ENCODE data around the gene CCN5. TPM values are rescaled to one million over a fixed set of nuclear protein-coding genes. Genes with fewer than 3 reads are reported as not detected.

The CCN5 gene
- total RNA-seq, 1 donor, result 520 TPM

- peaks cover 53% of the 10 kb centered on the region for H3K4me1 ChIP-seq (ENCODE audit: insufficient read depth, low read length)
- TF ChIP-seq CTCF (IDR thresholded peaks at IDR 0.05; ENCODE audit: extremely low read depth, low read depth, low read length), result no peak
- H3K27ac ChIP-seq (ENCODE audit: low read depth, low read length), result no peak overlapping the region
- no peak overlapping the region for H3K4me2 ChIP-seq (ENCODE audit: insufficient read depth, low read length)
- no peaks in the 10 kb centered on the region for H3K27me3 ChIP-seq (ENCODE audit: insufficient read depth, low read length)
- H3K4me3 ChIP-seq (ENCODE audit: insufficient read depth, low read length), result no peak overlapping the region
- H3K36me3 ChIP-seq (ENCODE audit: insufficient read depth, low read length), result no peaks in the 10 kb centered on the region
- peak overlapping the region; percentile 18 for H2AFZ ChIP-seq (ENCODE audit: low read length)
- no peak for DNase-seq (ENCODE audit: insufficient read length, low spot score, missing footprints)
- no peaks in the 10 kb centered on the region for H3K9me3 ChIP-seq (ENCODE audit: low read depth, low read length)
- no peaks in the 10 kb centered on the region for H4K20me1 ChIP-seq (ENCODE audit: insufficient read depth, low read length)
- no peaks in the 10 kb centered on the region for H3K79me2 ChIP-seq (ENCODE audit: insufficient read depth, low read length)
Observed at GRCh38 chr20:44698351-44698750, 16.8 kb upstream of the CCN5 start.

- H4K20me1 ChIP-seq (ENCODE audit: insufficient read depth, low read length), result no peaks in the 10 kb centered on the region
- no peak overlapping the region for H3K4me2 ChIP-seq (ENCODE audit: insufficient read depth, low read length)
Observed at GRCh38 chr20:44700306-44700705, 14.9 kb upstream of the CCN5 start.

GRCh38 chr20:44701118-44701857 is 13.9 kb upstream of the CCN5 start:
- H3K4me3 ChIP-seq (ENCODE audit: insufficient read depth, low read length), result no peak overlapping the region
- no peaks in the 10 kb centered on the region for H4K20me1 ChIP-seq (ENCODE audit: insufficient read depth, low read length)
- no peak for TF ChIP-seq CTCF (IDR thresholded peaks at IDR 0.05; ENCODE audit: extremely low read depth, low read depth, low read length)
- no peak for DNase-seq (ENCODE audit: insufficient read length, low spot score, missing footprints)
- no peak overlapping the region for H3K4me2 ChIP-seq (ENCODE audit: insufficient read depth, low read length)
- no peak overlapping the region for H2AFZ ChIP-seq (ENCODE audit: low read length)
- H3K27me3 ChIP-seq (ENCODE audit: insufficient read depth, low read length), result no peaks in the 10 kb centered on the region
- H3K27ac ChIP-seq (ENCODE audit: low read depth, low read length), result no peak overlapping the region
- peaks cover 53% of the 10 kb centered on the region for H3K4me1 ChIP-seq (ENCODE audit: insufficient read depth, low read length)
- no peaks in the 10 kb centered on the region for H3K36me3 ChIP-seq (ENCODE audit: insufficient read depth, low read length)
- H3K79me2 ChIP-seq (ENCODE audit: insufficient read depth, low read length), result no peaks in the 10 kb centered on the region
- no peaks in the 10 kb centered on the region for H3K9me3 ChIP-seq (ENCODE audit: low read depth, low read length)

More at GRCh38 chr20:44700306-44700705, 14.9 kb upstream of the CCN5 start:
- H3K27ac ChIP-seq (ENCODE audit: low read depth, low read length), result no peak overlapping the region
- no peak for TF ChIP-seq CTCF (IDR thresholded peaks at IDR 0.05; ENCODE audit: extremely low read depth, low read depth, low read length)
- no peak overlapping the region for H3K4me3 ChIP-seq (ENCODE audit: insufficient read depth, low read length)
- peaks cover 53% of the 10 kb centered on the region for H3K4me1 ChIP-seq (ENCODE audit: insufficient read depth, low read length)
- DNase-seq (ENCODE audit: insufficient read length, low spot score, missing footprints), result no peak
- H3K27me3 ChIP-seq (ENCODE audit: insufficient read depth, low read length), result no peaks in the 10 kb centered on the region
- H3K79me2 ChIP-seq (ENCODE audit: insufficient read depth, low read length), result no peaks in the 10 kb centered on the region
- H3K36me3 ChIP-seq (ENCODE audit: insufficient read depth, low read length), result no peaks in the 10 kb centered on the region
- H2AFZ ChIP-seq (ENCODE audit: low read length), result no peak overlapping the region
- no peaks in the 10 kb centered on the region for H3K9me3 ChIP-seq (ENCODE audit: low read depth, low read length)

- Histone ChIP-seq H4K20me1 (ENCODE audit: insufficient read depth, low read length) (no peaks in the 10 kb centered on the region), H3K9me3 (ENCODE audit: low read depth, low read length) (no peaks in the 10 kb centered on the region), H3K4me1 (ENCODE audit: insufficient read depth, low read length) (peaks cover 58% of the 10 kb centered on the region), H3K36me3 (ENCODE audit: insufficient read depth, low read length) (no peaks in the 10 kb centered on the region), H3K4me3 (ENCODE audit: insufficient read depth, low read length) (no peak overlapping the region), H3K27me3 (ENCODE audit: insufficient read depth, low read length) (no peaks in the 10 kb centered on the region), H3K27ac (ENCODE audit: low read depth, low read length) (no peak overlapping the region), H3K79me2 (ENCODE audit: insufficient read depth, low read length) (no peaks in the 10 kb centered on the region), H2AFZ (ENCODE audit: low read length) (no peak overlapping the region), H3K4me2 (ENCODE audit: insufficient read depth, low read length) (no peak overlapping the region)
- no peak for TF ChIP-seq CTCF (IDR thresholded peaks at IDR 0.05; ENCODE audit: extremely low read depth, low read depth, low read length)
- no peak for DNase-seq (ENCODE audit: insufficient read length, low spot score, missing footprints)
Observed at GRCh38 chr20:44701858-44702256, 13.3 kb upstream of the CCN5 start.
